Activated naive CD4-positive, alpha-beta T cell treated with Interleukin-2 at 50 U/mL for 16 hours (primary cell): Measurements from ENCODE around the gene GRAMD1A.
A peak's percentile ranks its signal among the peaks of the same experiment; 100 is the strongest.
"Not testable (repeated sequence)": the region's sequence is repeated elsewhere in the genome, so short reads cannot be mapped to it uniquely, and the experiment has no call there.

ENCODE experiments used
- DNase-seq: peaks from one replicate; pipeline ENCODE4 v3.0.0-alpha.2; 2020

GRAMD1A gene

GRCh38 chr19:34999498-35000337 is at the start of gene GRAMD1A:
TSS of gene GRAMD1A (plus strand) at chr19:35000323. CDS start at chr19:35000479, 156 bp downstream.
- peak; percentile 79 for DNase-seq

DNA sequence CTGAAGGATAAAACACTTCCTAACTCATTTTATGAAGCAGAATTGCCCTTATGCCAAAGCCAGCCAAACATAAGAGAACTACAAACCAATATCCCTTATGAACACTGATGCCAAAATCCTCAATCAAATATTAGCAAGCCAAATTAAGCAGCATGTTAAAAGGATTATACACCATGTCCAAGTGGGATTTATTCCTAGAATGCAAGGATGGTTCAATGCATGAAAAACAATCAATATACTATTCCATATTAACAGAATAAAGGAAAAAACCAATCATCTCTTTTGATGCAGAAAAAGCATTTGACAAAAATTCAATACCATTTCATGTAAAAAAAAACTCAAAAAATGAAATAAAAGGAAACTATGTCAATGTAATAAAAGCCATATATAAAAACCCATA is 47.0 kb upstream of the GRAMD1A start:
- DNase-seq, result no peak

- DNase-seq, result no peak
Measured at GRCh38 chr19:34957830-34958751, 42.0 kb upstream of the GRAMD1A start.

DNA sequence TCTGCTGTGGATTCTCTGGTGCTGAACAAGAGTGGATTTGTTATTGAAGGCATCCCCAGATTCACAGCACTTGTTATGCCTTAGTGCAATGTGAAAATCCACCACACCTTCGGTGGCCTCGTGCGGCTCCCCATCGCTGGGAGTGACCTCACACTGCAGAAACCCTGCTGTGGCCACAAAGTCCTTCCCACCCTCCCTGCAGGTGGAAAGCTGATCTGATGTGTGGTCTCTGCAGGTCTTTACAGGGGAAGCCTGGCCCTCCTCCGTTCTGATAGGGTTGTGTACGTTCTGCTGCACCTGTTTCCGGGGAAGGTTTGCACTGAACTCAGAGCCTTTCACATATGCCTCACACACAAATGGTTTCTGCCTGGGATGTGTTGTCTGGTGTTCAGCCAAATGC is 41.1 kb upstream of the GRAMD1A start:
- no peak for DNase-seq

DNA sequence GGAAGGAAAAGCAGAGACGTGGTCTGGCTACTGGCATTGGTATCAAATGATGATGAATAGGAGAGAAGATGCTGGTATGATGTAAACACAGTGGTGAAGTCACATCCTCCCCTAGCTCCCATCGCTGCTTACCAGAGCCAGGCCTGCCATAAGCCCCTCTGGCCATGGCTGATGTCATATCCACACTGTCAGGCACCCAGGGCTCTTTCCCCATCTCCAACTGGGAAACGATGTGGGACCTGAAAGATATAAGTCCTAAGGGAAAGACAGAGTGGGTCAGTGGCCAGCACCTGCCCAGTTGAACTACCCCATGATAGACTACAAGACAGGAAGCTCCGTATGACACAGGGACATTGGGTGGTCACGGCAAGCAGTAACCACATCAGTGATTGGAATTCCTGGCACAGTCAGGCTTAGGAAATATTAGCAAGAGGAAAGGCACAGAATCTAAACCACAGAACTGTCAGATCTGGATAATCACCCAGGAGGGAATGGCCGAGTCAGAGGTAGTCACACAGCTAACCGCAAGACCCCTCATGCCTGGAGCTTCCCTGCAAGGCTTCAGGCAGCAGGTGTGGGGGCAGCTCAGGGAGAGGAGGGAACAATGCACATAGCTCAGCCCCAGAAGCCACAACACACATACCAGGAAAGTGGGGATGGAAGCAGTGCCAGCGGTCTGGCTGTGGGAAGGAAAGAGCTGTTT is 39.9 kb upstream of the GRAMD1A start:
- no peak for DNase-seq

DNA sequence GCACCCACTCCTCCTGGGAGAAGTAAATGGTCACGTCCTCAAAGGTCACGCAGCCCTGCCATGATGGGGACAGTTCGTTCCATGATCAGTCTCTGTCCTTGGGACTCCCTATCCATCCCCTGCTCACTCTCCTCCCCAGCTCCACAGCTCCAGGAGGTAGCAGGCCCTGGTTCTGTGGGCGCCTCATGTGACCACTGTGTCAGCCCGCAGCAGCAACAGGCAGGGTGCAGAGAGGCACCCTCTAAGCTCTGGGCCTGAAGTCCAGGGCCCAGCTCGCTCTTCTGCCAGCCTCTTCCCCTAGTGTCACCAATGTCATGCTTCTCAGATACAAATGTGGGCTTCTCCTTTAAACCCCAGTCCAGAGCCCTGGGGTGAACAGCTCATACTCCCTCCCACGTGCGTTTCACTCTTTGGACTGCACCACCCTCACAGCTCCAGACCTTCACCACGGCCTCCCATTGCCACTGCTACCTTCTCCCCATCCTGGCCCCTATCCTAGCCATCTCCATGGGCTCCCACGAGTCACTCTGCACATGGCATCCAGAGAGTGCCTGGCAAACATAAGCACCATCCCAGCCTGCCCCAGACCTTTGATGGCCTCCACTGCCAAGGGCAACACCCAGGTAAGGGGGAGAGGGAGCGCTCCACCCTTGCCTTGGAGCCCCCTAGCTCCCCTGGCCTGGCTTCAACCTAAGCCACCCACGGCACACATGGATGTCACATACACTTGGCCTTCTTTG is 39.0 kb upstream of the GRAMD1A start:
- DNase-seq, result no peak

GRCh38 chr19:34961775-34962686 is 38.1 kb upstream of the GRAMD1A start:
- DNase-seq, result no peak

GRCh38 chr19:34962687-34963572 is 37.2 kb upstream of the GRAMD1A start:
- DNase-seq, result peak; percentile 11

DNA sequence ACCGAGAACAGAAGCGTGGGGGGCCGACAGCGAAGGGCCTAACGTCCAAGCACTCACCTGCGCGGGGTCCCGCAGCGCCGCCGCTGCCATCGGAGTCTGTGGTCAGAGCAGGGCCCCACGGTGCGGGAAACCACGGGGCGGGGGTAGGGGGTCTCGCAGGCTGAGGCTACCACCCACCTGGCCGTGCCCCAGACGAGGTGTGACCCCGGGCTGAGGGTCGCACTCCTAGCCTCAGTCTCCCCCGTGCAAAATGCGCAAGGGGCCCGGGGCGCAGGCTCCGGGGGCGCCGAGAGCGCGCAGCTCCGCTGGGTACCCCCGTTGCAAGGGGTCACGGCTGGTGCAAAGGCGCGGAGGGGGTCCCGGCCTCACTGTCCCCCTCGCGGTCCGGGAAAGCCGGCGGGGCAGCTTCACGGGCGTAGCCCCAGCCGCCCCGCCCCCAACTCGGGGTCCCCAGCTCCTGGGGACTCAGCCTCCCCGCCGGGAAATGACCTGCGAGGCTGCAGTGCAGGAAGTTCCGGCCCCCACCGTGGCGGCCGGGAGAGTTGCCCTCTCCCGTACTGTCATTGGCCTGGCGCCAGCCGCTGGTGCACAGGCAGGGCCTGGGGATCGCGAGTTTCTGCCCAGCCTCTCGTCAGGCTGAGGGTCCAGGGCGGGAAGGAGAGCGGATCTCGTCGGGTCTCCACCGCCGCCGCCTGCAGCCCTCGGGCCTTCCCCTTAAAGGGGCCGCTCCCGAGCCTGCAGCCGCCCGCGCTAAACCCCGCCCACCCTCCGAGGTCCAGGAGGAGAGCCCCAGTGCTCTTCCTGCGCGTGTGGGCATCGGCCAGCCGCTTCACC is 36.3 kb upstream of the GRAMD1A start, which contains the start of gene ZNF792:
ZNF792 (minus strand) TSS at position 657 of the 834 bp plus-strand sequence; CDS start at position 90, 567 bp downstream.
- DNase-seq, result peak; percentile 54

DNA sequence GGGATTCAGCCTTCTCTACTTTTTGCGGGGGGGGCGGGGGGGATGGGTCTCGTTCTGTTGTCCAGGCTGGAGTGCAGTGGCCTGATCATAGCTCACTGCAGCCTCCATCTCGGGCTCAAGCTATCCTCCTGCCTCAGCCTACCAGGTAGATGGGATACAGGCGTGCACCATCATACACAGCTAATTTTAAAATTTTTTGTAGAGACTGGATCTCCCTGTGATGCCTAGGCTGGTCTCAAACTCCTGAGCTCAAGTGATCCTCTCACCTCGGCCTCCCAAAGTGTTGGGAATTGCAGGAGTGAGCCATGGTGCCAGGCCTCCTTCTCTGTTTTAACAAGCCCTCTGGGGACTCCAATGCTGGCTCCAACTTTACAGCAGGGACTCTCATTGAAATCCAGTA is 35.5 kb upstream of the GRAMD1A start:
- DNase-seq, result no peak

GRCh38 chr19:34965505-34965904 is 34.6 kb upstream of the GRAMD1A start:
- DNase-seq, result not testable (repeated sequence)

GRCh38 chr19:34967551-34967950 is 32.6 kb upstream of the GRAMD1A start:
- no peak for DNase-seq

- no peak for DNase-seq
Measured at GRCh38 chr19:34969721-34970120, 30.4 kb upstream of the GRAMD1A start.

- DNase-seq, result not testable (repeated sequence)
Measured at GRCh38 chr19:34970185-34970780, 29.8 kb upstream of the GRAMD1A start.

- no peak for DNase-seq
Measured at GRCh38 chr19:34972163-34972705, 27.9 kb upstream of the GRAMD1A start.

DNA sequence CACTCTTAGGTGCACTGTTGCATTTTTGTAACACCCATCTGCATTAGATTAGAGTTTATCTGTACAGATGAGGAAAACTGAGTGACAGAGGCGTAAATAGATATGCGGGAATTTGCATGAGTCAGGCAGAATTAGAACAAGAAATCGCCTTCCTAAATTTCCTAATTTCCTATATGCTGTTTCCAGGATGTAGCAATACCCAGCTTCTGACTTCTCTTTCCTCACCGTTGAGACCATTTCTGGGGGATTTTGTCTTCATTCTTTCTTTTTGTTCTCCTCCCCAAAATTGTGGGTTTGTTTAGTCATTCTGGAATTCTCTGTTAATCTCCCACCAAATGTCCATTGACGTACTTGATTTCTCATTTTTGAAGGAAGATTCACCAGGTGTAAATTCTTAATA is 25.5 kb upstream of the GRAMD1A start:
- DNase-seq, result no peak

- DNase-seq, result no peak
Measured at GRCh38 chr19:34975056-34975455, 25.1 kb upstream of the GRAMD1A start.

- DNase-seq, result no peak
Measured at GRCh38 chr19:34976611-34977010, 23.5 kb upstream of the GRAMD1A start.
